ENCODE measurements around the gene HBZ.
"Not testable (repeated sequence)": the region's sequence is repeated elsewhere in the genome, so short reads cannot be mapped to it uniquely, and the experiment has no call there.

The HBZ gene

DNA sequence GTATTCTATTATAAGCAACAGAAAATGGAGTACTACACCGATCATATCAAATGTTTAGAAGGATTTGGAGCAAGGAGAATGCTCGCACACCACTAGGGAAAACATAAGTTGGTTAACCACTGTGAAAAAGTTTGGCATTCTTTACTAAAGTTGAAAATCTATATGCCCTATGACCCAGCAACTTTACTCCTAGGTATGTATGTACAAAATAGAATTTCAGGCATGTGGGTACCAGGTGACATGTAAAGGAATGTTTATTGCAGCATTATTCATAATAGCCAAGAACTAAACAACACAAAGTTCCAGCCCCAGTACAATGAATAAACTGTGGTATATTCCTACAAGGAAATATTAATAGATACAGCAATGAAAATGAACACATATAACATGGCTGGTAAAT is 5.8 kb upstream of the HBZ start:
- Histone ChIP-seq H3K4me3 (no peak overlapping the region), H3K27ac (no peak overlapping the region)
- TF ChIP-seq CTCF (IDR thresholded peaks at IDR 0.05): no peak
- no peak for DNase-seq (ENCODE audit: low spot score)

DNA sequence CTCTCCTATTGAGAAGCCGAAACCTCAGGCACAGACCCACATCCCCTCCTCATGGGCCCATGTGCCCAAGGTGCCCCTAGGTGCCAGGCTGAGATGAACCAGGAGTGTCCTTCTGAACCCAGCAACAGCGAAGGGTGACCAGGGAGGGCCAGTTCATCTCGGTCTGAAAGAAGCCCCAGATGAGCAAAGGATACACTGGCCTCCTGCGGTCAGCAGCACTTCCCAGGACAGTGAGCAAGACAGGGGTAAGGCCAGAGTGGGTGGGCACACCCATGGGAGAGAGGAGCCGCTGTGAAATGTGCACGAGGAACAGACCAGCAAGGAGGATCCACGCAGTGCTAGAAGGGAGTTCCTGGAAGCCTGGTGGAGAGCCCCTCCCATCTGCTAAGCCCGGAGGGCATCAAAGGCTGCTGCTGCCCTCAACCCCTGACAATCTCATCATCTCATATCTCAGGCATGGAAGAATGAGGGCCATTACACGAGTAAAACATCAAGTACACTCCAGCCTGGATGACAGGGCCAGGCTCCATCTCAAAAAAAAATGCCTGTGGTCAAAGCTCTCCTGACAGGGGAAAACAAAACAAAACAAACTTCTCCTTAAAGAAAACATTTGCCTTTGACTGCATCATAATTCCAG is 3.3 kb upstream of the HBZ start:
- no peak overlapping the region for H3K4me3 ChIP-seq
- no peak for TF ChIP-seq CTCF (IDR thresholded peaks at IDR 0.05)

GRCh38 chr16:153129-153521 is 681 bp downstream of the HBZ start:
- DNase-seq (ENCODE audit: low spot score); H3K4me3 ChIP-seq; H3K27ac ChIP-seq: not testable (repeated sequence)

More for the DNA sequence above, 3.3 kb upstream of the HBZ start:
- H3K27ac ChIP-seq: no peak overlapping the region
- DNase-seq (ENCODE audit: low spot score): no peak

DNA sequence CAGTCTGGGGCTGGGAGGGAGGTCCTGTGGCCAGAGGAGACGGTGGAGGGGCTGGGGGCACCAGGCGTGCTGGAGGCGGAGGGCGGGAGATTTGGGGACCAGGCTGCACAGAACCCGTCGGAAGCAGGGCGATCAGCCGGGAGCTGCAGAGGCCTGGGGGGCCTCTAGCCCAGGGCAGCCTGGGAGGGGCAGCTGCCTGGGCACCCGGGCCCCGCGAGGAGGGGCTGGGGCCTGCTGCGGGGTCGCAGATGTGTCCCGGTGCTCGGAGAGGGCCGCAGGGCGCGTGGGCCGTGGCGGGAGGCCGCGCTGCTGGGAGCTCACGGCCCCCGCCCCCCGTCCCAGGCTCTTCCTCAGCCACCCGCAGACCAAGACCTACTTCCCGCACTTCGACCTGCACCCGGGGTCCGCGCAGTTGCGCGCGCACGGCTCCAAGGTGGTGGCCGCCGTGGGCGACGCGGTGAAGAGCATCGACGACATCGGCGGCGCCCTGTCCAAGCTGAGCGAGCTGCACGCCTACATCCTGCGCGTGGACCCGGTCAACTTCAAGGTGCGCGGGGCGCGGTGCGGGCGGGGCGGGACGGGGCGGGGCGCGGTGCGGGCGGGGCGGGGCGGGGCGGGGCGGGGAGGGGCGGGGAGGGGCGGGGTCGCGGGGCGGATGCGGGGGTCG is 1.2 kb downstream of the HBZ start:
- H3K27ac ChIP-seq; DNase-seq (ENCODE audit: low spot score); H3K4me3 ChIP-seq: not testable (repeated sequence)

DNA sequence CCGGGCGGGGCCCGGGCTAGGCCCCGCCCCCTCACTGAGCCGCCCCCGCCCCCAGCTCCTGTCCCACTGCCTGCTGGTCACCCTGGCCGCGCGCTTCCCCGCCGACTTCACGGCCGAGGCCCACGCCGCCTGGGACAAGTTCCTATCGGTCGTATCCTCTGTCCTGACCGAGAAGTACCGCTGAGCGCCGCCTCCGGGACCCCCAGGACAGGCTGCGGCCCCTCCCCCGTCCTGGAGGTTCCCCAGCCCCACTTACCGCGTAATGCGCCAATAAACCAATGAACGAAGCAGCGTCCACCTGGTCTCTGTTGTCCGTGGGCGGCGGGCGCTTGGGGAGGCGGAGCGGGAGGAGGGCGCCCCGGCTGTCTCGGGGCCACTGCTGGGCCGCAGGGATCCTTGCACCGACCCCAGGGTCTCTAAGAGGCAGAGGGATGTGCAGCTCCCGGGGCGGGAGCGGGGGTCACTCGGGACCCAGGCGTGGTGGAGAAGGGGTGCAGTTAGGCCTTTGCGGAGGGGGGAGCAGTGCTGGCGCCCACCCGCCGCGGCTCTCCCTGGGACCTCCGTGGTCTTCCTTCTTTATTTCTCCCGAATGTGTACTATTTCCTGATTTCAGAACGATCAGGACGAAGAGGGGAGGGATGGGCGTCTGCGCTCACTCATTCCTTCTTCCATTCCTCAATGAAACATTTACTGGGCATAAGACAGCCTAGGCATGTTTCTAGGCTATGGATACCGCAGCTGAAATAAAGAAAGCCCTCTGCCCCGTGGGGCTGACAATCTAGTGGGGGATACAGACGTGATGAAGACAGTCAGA is 2.0 kb downstream of the HBZ start:
- no peak for DNase-seq (ENCODE audit: low spot score)
- Histone ChIP-seq H3K4me3 (peak overlapping the region; percentile 66), H3K27ac (no peak overlapping the region)
- TF ChIP-seq CTCF (IDR thresholded peaks at IDR 0.05): no peak

GRCh38 chr16:155031-155398 is 2.6 kb downstream of the HBZ start:
- TF ChIP-seq CTCF (IDR thresholded peaks at IDR 0.05): no peak
- Histone ChIP-seq H3K4me3 (peak overlapping the region; percentile 66), H3K27ac (no peak overlapping the region)
- DNase-seq (ENCODE audit: low spot score): no peak

GRCh38 chr16:159136-159849 is 6.8 kb downstream of the HBZ start:
- TF ChIP-seq CTCF (IDR thresholded peaks at IDR 0.05): no peak
- no peak overlapping the region for H3K4me3 ChIP-seq
- no peak overlapping the region for H3K27ac ChIP-seq
- DNase-seq (ENCODE audit: low spot score): no peak

DNA sequence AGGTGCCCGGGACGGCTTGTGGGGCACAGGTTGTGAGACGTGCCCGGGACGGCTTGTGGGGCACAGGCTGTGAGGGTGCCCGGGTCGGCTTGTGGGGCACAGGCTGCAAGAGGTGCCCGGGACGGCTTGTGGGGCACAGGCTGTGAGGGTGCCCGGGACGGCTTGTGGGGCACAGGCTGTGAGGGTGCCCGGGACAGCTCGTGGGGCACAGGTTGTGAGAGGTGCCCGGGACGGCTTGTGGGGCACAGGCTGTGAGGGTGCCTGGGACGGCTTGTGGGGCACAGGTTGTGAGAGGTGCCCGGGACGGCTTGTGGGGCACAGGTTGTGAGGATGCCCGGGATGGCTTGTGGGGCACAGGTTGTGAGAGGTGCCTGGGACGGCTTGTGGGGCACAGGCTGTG is 7.8 kb downstream of the HBZ start:
- not testable (repeated sequence) for DNase-seq (ENCODE audit: low spot score); H3K27ac ChIP-seq; H3K4me3 ChIP-seq
